GM12873 (cell line): ENCODE measurements around the gene IRX3.
A peak's percentile ranks its signal among the peaks of the same experiment; 100 is the strongest.

ENCODE experiments used
- TF ChIP-seq, protein P1 (sequence below): IDR thresholded peaks from 2 replicates; pipeline ENCODE4 v1.5.1; 2012; ENCODE audit warnings: low read depth, mild to moderate bottlenecking, moderate library complexity, low read length, control low read depth; ENCODE audit not compliant: insufficient read depth; ENCODE audit errors: missing control alignments

Gene IRX3

DNA sequence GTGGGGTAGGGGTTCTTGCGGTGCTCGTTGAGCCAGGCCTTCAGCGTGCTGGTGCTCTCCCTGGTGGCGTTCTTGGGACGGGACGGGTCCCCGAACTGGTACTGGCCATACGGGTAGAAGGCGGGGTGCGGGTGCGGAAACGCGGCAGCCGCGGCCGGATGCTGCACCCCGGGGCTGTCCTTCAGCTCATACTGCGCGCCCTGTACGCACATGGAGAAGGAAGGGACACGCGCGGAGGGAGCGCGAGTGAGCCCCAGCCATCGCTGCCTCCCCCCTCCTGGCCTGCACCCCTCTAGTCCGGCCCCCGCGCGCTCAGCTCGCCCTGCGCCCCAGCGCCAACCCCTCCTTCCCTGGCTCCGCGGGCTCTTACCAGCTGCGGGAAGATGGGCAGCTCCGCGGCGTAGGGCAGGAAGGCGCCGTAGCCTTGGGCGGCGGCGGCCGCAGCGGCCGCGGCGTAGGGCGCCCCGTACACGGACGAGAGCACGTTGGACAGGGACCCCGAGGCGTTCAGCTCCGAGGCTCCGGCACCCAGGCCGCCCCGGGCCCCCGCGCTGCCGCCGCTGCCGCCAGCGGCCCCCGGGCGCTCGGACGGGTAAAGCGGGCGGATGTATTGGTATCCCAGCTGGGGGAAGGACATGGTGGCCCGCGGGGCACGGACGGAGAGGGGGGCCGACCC is 1.0 kb downstream of the IRX3 start:
- TF ChIP-seq, protein P1, sequence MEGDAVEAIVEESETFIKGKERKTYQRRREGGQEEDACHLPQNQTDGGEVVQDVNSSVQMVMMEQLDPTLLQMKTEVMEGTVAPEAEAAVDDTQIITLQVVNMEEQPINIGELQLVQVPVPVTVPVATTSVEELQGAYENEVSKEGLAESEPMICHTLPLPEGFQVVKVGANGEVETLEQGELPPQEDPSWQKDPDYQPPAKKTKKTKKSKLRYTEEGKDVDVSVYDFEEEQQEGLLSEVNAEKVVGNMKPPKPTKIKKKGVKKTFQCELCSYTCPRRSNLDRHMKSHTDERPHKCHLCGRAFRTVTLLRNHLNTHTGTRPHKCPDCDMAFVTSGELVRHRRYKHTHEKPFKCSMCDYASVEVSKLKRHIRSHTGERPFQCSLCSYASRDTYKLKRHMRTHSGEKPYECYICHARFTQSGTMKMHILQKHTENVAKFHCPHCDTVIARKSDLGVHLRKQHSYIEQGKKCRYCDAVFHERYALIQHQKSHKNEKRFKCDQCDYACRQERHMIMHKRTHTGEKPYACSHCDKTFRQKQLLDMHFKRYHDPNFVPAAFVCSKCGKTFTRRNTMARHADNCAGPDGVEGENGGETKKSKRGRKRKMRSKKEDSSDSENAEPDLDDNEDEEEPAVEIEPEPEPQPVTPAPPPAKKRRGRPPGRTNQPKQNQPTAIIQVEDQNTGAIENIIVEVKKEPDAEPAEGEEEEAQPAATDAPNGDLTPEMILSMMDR, result no peak

DNA sequence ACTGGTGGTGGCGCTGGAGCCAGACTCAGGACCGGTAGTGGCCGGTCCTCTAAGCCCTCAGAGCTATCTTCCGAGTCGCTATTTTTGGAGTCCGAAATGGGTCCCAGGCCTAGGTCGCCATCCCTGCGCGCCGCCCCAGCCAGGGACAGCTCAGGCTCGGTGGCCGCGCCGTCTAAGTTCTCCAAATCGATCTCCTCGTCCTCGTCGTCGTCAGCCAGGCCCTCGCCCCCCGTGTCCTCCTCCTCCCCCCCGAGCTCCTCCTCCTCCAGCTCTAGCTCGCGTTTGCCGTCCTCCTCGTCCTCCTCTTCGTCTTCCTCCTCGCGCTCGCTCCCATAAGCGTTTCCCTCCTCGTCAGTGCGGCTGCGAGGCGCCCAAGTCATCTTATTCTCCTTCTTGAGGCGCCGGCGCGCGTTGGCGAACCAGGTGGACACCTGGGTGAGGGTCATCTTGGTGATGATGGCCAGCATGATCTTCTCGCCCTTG is 1.6 kb downstream of the IRX3 start:
- TF ChIP-seq, protein P1, result no peak

DNA sequence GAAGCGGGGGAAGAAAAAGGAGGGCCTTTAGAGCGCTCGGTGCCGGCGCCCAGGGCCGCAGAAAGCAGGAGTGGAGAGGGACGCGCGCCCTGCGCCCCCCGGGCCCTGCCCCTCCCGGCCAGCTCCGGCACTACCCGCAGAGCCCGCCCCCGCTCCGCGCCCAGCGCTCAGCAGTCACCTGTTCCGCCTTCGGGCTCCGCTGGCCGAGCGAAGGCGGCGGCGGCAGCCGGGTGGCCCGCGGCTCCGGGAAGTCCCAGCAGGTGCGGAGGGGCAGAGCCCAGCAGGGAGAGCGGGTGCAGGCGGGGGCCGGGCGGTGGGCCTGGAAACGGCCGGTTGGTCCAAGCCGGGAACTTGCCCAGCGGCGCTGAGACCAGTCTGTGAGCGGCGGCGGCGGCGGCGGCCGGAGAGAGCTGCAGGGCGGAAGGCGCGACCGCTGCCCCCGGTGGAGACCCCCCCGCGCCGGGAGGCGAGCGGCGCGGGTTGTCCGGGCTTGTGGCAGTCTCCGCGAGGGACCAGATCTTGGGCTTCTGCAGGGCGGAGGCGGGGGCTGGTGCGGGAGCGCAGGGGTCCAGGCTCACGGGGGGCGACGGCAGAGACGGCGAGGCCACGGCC is 2.2 kb downstream of the IRX3 start:
- TF ChIP-seq, protein P1, result no peak

DNA sequence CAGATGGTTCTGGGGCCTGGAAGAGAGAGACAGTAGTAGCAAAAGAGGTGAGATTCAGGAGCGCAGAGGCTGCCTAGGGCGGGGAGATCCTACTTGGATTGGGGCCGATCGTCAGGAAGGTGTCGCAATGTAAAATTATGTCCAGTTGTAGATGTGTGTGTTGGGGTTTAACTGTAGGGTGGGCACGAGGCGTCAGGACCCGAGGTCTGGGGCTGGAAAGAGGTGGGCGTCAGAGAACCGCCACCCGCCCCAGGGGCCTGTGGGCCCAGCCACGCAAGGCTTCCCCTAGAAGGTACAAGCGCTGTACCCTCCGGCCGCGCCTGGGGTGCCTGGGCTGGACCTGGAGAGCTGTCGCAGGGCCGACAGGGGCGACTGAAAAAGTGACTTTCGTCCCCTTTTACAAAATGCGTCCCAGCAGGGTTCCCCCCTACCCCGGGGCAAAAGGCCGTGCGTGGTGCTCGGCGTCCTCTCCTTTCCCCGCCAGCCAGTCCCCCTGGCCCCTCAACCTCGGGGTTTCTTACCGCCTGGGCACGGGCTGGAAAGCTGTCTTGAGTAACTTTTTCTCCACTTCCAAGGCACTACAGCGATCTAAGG is 2.8 kb downstream of the IRX3 start:
- TF ChIP-seq, protein P1, result no peak

DNA sequence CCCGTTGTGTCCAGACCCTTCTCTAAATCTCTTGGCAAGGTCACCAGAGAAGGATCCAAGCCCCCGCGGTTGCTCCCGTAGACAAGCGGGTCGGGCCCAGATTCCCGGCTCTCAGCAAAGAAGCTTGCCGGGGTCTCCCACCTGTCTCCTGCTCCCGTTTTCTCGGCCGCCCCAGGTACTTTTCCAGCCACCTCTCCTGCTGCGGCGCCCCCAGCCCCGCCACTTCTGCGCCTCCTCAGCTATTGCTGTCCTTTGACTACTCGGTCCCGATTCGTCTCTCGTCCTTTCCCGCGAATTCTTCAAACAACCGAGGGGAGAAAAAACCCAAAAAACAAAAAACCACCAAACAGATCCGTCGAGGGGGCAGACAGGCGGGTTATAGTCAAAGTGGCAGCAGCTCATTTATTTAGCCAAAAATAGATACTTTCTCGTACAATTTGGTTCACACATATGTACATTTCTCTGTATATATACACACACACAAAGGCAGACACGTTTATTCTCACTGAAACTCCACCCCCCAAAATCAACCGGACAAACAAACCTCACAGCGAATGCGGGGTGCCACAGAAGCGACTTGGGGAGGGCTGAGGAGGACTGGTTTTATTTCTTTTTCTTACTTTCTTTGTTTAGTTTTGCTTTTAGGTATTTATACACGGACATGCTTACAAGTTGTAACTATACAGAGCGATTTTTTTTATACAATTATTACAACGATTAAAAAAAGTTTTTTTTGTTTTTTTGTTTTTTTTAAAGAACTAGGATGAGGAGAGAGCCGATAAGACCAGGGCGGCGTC is 3.5 kb downstream of the IRX3 start:
- TF ChIP-seq, protein P1, result no peak

DNA sequence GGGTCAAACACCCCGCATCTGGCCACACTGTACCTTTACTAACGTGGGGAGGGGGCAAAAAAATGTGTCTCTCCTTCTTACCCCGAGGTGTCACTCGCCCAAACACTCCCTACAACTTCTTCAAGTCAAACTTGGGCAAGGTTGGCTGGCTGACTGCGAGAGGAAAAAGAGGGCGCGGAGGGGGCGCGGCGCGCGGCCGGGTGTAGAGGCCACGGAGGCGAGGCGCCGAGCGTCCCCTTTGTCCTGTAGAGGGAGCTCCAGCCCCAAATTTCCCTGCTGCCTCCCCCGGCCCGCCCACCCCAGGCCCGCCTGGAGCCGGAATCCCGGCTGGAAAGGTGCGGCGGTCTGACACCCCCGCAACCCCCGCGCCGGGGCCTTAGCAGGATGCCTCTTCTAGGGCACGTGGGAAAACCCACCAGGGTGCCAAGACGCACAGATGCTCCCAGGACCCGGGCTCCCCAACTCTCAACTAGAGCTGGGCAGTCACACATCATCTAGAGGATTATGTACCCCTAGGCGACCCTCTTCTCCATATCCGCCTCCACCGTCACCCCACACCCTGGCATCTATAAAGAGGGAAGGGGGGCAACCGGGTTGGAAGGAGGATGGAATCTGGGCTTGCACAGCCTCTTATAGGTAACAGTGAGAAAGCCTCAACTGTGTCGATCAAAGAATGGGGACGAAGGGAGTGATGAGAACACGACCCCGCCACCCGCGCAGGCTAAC is 4.2 kb downstream of the IRX3 start:
- TF ChIP-seq, protein P1, result peak; percentile 53
